Measurements from ENCODE around the gene TBX5. TPM values are rescaled to one million over a fixed set of nuclear protein-coding genes. Genes with fewer than 3 reads are reported as not detected.

TBX5 gene
- total RNA-seq, 1 donor from 2014 or later = 75.1 TPM

GRCh38 chr12:114430306-114430705 is 24.4 kb upstream of the TBX5 start:
- H3K27ac ChIP-seq (replicated peaks) = no peak overlapping the region
- DNase-seq = no peak
- no peak overlapping the region for H3K4me3 ChIP-seq
- no peaks in the 10 kb centered on the region for H3K4me1 ChIP-seq
- no peaks in the 10 kb centered on the region for H3K36me3 ChIP-seq
- no peaks in the 10 kb centered on the region for H3K9me3 ChIP-seq (replicated peaks)
- peaks cover 32% of the 10 kb centered on the region for H3K27me3 ChIP-seq (ENCODE audit: low read depth)
- intact Hi-C loops (cut with micrococcal nuclease) = no loop called here
- TF ChIP-seq, protein P1, sequence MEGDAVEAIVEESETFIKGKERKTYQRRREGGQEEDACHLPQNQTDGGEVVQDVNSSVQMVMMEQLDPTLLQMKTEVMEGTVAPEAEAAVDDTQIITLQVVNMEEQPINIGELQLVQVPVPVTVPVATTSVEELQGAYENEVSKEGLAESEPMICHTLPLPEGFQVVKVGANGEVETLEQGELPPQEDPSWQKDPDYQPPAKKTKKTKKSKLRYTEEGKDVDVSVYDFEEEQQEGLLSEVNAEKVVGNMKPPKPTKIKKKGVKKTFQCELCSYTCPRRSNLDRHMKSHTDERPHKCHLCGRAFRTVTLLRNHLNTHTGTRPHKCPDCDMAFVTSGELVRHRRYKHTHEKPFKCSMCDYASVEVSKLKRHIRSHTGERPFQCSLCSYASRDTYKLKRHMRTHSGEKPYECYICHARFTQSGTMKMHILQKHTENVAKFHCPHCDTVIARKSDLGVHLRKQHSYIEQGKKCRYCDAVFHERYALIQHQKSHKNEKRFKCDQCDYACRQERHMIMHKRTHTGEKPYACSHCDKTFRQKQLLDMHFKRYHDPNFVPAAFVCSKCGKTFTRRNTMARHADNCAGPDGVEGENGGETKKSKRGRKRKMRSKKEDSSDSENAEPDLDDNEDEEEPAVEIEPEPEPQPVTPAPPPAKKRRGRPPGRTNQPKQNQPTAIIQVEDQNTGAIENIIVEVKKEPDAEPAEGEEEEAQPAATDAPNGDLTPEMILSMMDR (IDR thresholded peaks at IDR 0.05; ENCODE audit: borderline replicate concordance) = no peak

- no peak for DNase-seq
- TF ChIP-seq, protein P1 (IDR thresholded peaks at IDR 0.05; ENCODE audit: borderline replicate concordance) = no peak
- no peaks in the 10 kb centered on the region for H3K9me3 ChIP-seq (replicated peaks)
- no peak overlapping the region for H3K4me3 ChIP-seq
- no peaks in the 10 kb centered on the region for H3K36me3 ChIP-seq
- H3K27me3 ChIP-seq (ENCODE audit: low read depth) = peaks cover 28% of the 10 kb centered on the region
- intact Hi-C loops (cut with micrococcal nuclease) = no loop called here
- H3K27ac ChIP-seq (replicated peaks) = no peak overlapping the region
- peaks cover under 1% of the 10 kb centered on the region for H3K4me1 ChIP-seq
These were observed 19.2 kb upstream of the TBX5 start for GRCh38 chr12:114425031-114425626.

DNA sequence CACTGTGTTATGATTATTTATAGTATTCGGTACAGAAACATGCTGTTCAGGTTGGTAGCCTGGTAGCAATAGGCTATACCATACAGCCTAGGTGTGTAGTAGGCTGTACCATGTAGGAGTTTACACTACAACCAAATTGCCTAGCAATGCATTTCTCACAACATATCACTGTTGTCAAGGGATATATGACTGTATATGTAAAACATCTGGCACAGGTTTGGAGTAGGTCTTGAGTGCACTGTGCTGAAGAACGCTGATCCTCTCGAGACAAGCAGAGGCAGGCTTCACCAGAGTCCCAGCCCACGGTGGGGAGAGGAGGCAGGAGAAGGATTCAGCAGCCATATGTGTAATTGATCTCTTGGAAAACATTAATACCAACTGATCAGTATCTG is 15.0 kb upstream of the TBX5 start:
- H3K36me3 ChIP-seq = no peaks in the 10 kb centered on the region
- H3K4me1 ChIP-seq = peaks cover 11% of the 10 kb centered on the region
- H3K4me3 ChIP-seq = no peak overlapping the region
- H3K9me3 ChIP-seq (replicated peaks) = no peaks in the 10 kb centered on the region
- no peak for DNase-seq
- H3K27me3 ChIP-seq (ENCODE audit: low read depth) = peaks cover 28% of the 10 kb centered on the region
- intact Hi-C loops (cut with micrococcal nuclease) = no loop called here
- TF ChIP-seq, protein P1 (IDR thresholded peaks at IDR 0.05; ENCODE audit: borderline replicate concordance) = no peak
- no peak overlapping the region for H3K27ac ChIP-seq (replicated peaks)

DNA sequence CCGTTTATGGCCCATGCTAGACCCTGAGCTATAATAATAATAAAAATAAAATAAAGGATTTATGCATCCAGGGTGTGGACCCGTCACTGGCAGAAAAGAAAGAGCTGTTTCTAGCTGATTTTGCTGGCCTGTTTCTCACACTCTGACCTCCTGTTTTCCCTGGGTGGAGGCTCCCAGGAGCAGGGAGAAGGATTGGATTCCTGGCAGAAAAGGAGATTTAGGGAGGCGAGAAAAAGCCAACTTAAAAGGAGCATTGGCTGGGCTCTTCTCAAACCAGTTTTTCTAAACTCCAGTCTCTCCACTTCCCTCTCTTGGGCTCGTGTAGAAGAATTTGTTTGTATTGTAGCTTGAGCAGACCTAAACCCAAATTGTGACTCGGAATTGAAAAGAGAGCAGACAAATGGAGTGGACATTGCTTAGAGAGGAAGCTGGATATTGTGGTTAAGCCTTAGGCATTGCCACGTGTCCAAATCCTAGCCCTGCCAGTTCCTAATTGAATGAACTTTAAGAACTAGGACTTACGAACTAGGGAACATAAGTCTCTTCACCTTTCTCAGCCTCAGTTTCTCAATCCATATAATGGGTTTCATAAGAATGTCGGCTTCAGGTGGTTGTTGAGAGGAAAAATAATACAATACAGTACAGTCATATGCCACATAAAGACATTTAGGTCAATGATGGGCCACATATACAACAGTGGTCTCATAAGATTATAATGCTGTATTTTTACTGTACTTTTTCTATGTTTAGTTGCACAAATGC is 14.4 kb upstream of the TBX5 start:
- Histone ChIP-seq H3K27ac (replicated peaks) (no peak overlapping the region), H3K4me3 (no peak overlapping the region), H3K36me3 (no peaks in the 10 kb centered on the region), H3K27me3 (ENCODE audit: low read depth) (peaks cover 34% of the 10 kb centered on the region), H3K4me1 (peaks cover 17% of the 10 kb centered on the region), H3K9me3 (replicated peaks) (no peaks in the 10 kb centered on the region)
- TF ChIP-seq, protein P1 (IDR thresholded peaks at IDR 0.05; ENCODE audit: borderline replicate concordance) = no peak
- intact Hi-C loops (cut with micrococcal nuclease) = no loop called here
- no peak for DNase-seq

- Histone ChIP-seq H3K27me3 (ENCODE audit: low read depth) (peaks cover 60% of the 10 kb centered on the region), H3K9me3 (replicated peaks) (no peaks in the 10 kb centered on the region), H3K36me3 (no peaks in the 10 kb centered on the region), H3K27ac (replicated peaks) (peak overlapping the region; percentile 55), H3K4me1 (peaks cover 19% of the 10 kb centered on the region), H3K4me3 (no peak overlapping the region)
- DNase-seq = no peak
- TF ChIP-seq, protein P1 (IDR thresholded peaks at IDR 0.05; ENCODE audit: borderline replicate concordance) = no peak
- intact Hi-C loops (cut with micrococcal nuclease) = no loop called here
These were observed 10.1 kb upstream of the TBX5 start for GRCh38 chr12:114416028-114416427.
